A673 (cell line): Measurements from ENCODE around the gene SDCCAG8. TPM values are rescaled to one million over a fixed set of nuclear protein-coding genes. Genes with fewer than 3 reads are reported as not detected.

ENCODE experiments used
- BruUV-seq: library from RNA; stranded (reverse); fragments of 400-500 nt; replicated peaks from 2 replicates; lab custom pipeline; 2021; lab: Mats Ljungman, UMichigan
- CTCF ChIA-PET: fragments of 300-600 bp; sonication (Branson Sonifier 250); formaldehyde crosslinking; loops from one replicate; lab custom pipeline; 2022; ENCODE audit warnings: antibody characterized with exemption; lab: Charles Lee
- POLR2A ChIA-PET: fragments of 300-600 bp; sonication (Branson Sonifier 250); formaldehyde crosslinking; loops from one replicate; lab custom pipeline; 2022; ENCODE audit warnings: antibody characterized with exemption; ENCODE audit not compliant: low non-redundant PET; lab: Charles Lee
- DNase-seq: peaks from one replicate; pipeline ENCODE4 v3.0.0-alpha.2; 2015; ENCODE audit warnings: low spot score
- H3K27ac ChIP-seq: fragments of 200-600 bp; sonication (generic); 2 replicates; pipeline ENCODE4 v1.5.1; 2016; ENCODE audit warnings: mixed run types, low read depth, mild to moderate bottlenecking, mixed read lengths, antibody characterized with exemption, low read length; ENCODE audit not compliant: poor library complexity, severe bottlenecking
- H3K27me3 ChIP-seq: fragments of 200-600 bp; sonication (generic); replicated peaks from 2 replicates; pipeline ENCODE4 v1.6.1; 2017; ENCODE audit warnings: mixed run types, low read depth, mild to moderate bottlenecking, mixed read lengths, antibody characterized with exemption, low read length; ENCODE audit not compliant: insufficient read depth, poor library complexity
- H3K36me3 ChIP-seq: fragments of 200-600 bp; sonication (generic); 2 replicates; pipeline ENCODE4 v1.6.1; 2016; ENCODE audit warnings: mixed run types, mild to moderate bottlenecking, mixed read lengths, antibody characterized with exemption, low read length; ENCODE audit not compliant: insufficient read depth, poor library complexity, severe bottlenecking
- H3K4me1 ChIP-seq: fragments of 200-600 bp; sonication (generic); 2 replicates; pipeline ENCODE4 v1.6.1; 2017; ENCODE audit warnings: mixed run types, mild to moderate bottlenecking, mixed read lengths, antibody characterized with exemption, low read length; ENCODE audit not compliant: insufficient read depth, poor library complexity, severe bottlenecking
- H3K4me3 ChIP-seq: fragments of 200-600 bp; sonication (generic); 2 replicates; pipeline ENCODE4 v1.5.1; 2016; ENCODE audit warnings: low read depth, mixed run types, mild to moderate bottlenecking, mixed read lengths, low read length; ENCODE audit not compliant: poor library complexity, severe bottlenecking
- H3K9me3 ChIP-seq: fragments of 200-600 bp; sonication (generic); 2 replicates; pipeline ENCODE4 v1.6.1; 2016; ENCODE audit warnings: mixed run types, low read depth, mild to moderate bottlenecking, mixed read lengths, antibody characterized with exemption, low read length; ENCODE audit not compliant: poor library complexity, severe bottlenecking
- EZH2 ChIP-seq: fragments of 200-600 bp; sonication (generic); IDR thresholded peaks from 2 replicates; pipeline ENCODE4 v1.6.1; 2017; ENCODE audit warnings: borderline replicate concordance, low read depth, mild to moderate bottlenecking, mixed read lengths, antibody characterized with exemption, low read length; ENCODE audit not compliant: poor library complexity, severe bottlenecking
- intact Hi-C: fragments of 100-400 bp; cut with micrococcal nuclease; formaldehyde crosslinking; loops from one replicate; pipeline ENCODE4 v1.10.0; 2022; ENCODE audit not compliant: unreplicated experiment
- total RNA-seq: library from RNA; stranded (reverse); gene quantifications from 2 replicates; pipeline ENCODE4 v1.2.3, GENCODE V29; 2021
- TF ChIP-seq, protein P1 (sequence below): fragments of 300-800, 200-600 bp; sonication (generic); conservative IDR thresholded peaks from 2 replicates; pipeline ENCODE4 v1.5.1; 2017; ENCODE audit warnings: low read depth, mild to moderate bottlenecking, antibody characterized with exemption, low read length, moderate library complexity, mixed read lengths

SDCCAG8 gene
- total RNA-seq, 1 experiment from 2014 or later: 9.1 TPM

DNA sequence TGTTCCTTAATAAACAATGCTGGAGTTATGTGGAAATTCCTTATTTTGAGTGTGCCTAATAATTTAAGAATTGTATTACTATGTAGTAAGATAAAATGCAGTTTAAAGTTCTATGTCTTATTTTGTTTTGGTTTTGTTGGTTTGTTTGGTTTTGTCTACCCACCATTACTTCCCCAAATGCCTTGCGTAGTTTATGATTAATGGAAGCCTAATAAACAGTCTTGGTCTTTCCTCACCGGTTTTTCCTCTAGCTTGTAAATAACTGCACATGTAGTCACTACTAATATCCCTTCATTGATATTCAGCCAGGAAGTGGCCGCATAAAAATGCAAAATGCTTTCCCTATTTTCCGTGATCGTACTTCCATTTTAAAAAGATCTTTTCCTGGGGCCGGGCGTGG lies 2.9 kb downstream of the SDCCAG8 start:
- Histone ChIP-seq H3K36me3 (no peaks in the 10 kb centered on the region), H3K27ac (no peak overlapping the region), H3K9me3 (no peaks in the 10 kb centered on the region), H3K4me3 (no peak overlapping the region), H3K4me1 (no peaks in the 10 kb centered on the region), H3K27me3 (no peaks in the 10 kb centered on the region)
- TF ChIP-seq EZH2: no peak
- TF ChIP-seq, protein P1, sequence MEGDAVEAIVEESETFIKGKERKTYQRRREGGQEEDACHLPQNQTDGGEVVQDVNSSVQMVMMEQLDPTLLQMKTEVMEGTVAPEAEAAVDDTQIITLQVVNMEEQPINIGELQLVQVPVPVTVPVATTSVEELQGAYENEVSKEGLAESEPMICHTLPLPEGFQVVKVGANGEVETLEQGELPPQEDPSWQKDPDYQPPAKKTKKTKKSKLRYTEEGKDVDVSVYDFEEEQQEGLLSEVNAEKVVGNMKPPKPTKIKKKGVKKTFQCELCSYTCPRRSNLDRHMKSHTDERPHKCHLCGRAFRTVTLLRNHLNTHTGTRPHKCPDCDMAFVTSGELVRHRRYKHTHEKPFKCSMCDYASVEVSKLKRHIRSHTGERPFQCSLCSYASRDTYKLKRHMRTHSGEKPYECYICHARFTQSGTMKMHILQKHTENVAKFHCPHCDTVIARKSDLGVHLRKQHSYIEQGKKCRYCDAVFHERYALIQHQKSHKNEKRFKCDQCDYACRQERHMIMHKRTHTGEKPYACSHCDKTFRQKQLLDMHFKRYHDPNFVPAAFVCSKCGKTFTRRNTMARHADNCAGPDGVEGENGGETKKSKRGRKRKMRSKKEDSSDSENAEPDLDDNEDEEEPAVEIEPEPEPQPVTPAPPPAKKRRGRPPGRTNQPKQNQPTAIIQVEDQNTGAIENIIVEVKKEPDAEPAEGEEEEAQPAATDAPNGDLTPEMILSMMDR: no peak
- ChIA-PET POLR2A (no interaction called here), CTCF (no interaction called here)
- no TSS peak for BruUV-seq
- intact Hi-C loops: no loop called here
- DNase-seq: no peak

- no TSS peak for BruUV-seq
- DNase-seq: no peak
- H3K9me3 ChIP-seq: no peaks in the 10 kb centered on the region
- H3K27me3 ChIP-seq: no peaks in the 10 kb centered on the region
- no peak overlapping the region for H3K27ac ChIP-seq
- CTCF ChIA-PET: no interaction called here
- intact Hi-C loops: no loop called here
- no peaks in the 10 kb centered on the region for H3K4me1 ChIP-seq
- POLR2A ChIA-PET: no interaction called here
- H3K36me3 ChIP-seq: no peaks in the 10 kb centered on the region
- H3K4me3 ChIP-seq: no peak overlapping the region
- TF ChIP-seq, protein P1: no peak
- TF ChIP-seq EZH2: no peak
Observed at GRCh38 chr1:243260221-243260880, 4.5 kb downstream of the SDCCAG8 start.

DNA sequence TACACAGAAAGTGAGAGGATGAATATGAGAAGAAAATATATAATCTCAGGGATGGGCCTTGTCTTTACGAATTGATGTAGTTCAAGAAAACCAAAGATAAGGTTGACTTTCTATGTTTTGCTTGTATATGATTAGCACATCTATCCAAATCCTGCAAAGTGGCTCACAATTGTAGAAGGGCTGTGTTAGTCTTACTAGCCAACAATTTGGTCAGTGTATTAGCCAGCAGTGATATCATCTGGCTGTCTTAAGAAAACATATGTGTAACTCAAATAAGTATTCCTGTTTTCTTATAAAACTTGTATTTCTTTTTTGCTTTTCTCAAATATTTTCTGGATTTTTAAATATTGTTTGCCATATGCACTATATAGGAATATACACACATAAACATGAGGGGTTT lies 5.5 kb downstream of the SDCCAG8 start:
- ChIA-PET CTCF (no interaction called here), POLR2A (no interaction called here)
- Histone ChIP-seq H3K36me3 (no peaks in the 10 kb centered on the region), H3K4me1 (no peaks in the 10 kb centered on the region), H3K27me3 (no peaks in the 10 kb centered on the region), H3K4me3 (no peak overlapping the region), H3K9me3 (no peaks in the 10 kb centered on the region), H3K27ac (no peak overlapping the region)
- no peak for TF ChIP-seq EZH2
- TF ChIP-seq, protein P1: no peak
- intact Hi-C loops: no loop called here
- DNase-seq: no peak
- BruUV-seq: no TSS peak
